ENCODE results near the gene TMEM108.

Gene TMEM108

DNA sequence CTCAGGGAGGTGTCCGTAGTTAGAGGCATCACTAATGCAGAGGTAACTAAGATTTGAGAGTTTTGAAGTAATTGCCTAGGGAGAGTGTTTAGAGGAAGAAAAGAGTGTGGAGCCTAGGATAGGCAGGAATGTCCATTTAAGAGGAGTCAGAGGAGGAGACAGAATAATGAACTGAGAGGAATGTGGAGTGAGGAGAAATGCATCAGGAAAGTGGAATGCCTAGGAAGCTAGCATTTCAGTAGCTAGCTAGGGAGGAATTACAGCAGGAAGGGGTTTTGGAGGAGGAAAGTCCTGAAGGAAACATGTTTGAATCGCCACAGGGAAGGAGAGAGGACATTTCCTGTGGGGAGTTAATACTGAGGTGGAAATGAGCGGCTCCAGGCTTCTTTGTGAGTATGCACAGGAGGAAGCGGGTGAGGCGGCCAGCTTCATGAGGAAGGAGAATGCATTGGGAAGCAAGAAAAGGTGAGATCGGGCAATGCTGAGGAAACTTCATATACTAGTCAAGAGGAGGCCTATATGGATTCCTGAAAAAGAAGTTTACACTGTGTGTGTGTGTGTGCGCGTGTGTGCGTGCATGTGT is 154.3 kb downstream of the TMEM108 start:
- TF ChIP-seq CTCF (IDR thresholded peaks at IDR 0.05; ENCODE audit: low read depth, low read length): no peak
- H3K4me3 ChIP-seq (ENCODE audit: low read depth, low read length): no peak overlapping the region
- in situ Hi-C loops (cut with HindIII; ENCODE audit: low sequenced_read_pairs): no loop called here
- no peak for DNase-seq (ENCODE audit: low read depth, low spot score)

- in situ Hi-C loops (cut with HindIII; ENCODE audit: low sequenced_read_pairs): no loop called here
These were observed 154.8 kb downstream of the TMEM108 start for GRCh38 chr3:133192967-133193366.

DNA sequence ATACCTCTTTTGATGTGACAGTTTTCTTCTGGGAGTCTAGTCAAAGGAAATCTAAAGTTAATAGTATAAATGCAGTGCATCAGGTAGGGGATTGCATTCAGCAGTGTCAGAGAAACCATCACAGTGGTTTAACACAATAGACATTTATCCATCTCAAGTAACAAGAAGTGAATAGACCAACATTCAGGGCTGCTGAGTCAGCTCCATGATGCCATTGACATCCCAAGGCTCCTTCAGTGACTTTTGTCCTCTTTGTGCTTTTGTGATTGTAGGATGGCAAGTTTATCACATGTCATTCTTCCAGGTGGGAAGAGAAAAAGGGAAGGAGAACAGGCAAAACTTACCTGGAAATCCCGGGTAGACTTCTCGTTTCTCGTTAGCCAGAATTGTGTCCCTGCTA is 158.3 kb downstream of the TMEM108 start:
- DNase-seq (ENCODE audit: low read depth, low spot score): no peak
- H3K4me3 ChIP-seq (ENCODE audit: low read depth, low read length): no peak overlapping the region
- in situ Hi-C loops (cut with HindIII; ENCODE audit: low sequenced_read_pairs): no loop called here
- TF ChIP-seq CTCF (IDR thresholded peaks at IDR 0.05; ENCODE audit: low read depth, low read length): no peak

More at GRCh38 chr3:133192967-133193366, 154.8 kb downstream of the TMEM108 start:
- H3K4me3 ChIP-seq (ENCODE audit: low read depth, low read length): no peak overlapping the region
- no peak for DNase-seq (ENCODE audit: low read depth, low spot score)
- no peak for TF ChIP-seq CTCF (IDR thresholded peaks at IDR 0.05; ENCODE audit: low read depth, low read length)

DNA sequence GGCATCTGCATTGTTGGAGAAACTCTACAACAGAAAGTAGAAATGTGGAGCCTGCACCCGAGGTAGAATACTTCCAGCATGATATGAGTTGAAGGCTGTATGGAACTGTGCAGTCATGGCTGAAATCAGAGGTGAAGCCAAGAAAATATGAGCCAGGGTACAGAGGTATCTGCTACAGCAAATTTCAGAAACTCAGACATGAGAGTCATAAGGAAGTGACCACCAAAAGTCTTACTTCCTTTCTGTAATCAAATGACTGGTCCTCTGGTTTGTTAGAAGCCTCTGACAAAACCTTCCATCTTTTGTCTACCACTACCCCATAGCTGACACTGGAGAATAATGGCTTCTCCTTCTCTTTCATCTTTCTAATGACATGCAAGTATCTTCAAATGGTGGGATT is 159.4 kb downstream of the TMEM108 start:
- H3K4me3 ChIP-seq (ENCODE audit: low read depth, low read length): no peak overlapping the region
- in situ Hi-C loops (cut with HindIII; ENCODE audit: low sequenced_read_pairs): no loop called here
- DNase-seq (ENCODE audit: low read depth, low spot score): no peak
- no peak for TF ChIP-seq CTCF (IDR thresholded peaks at IDR 0.05; ENCODE audit: low read depth, low read length)

- no peak for TF ChIP-seq CTCF (IDR thresholded peaks at IDR 0.05; ENCODE audit: low read depth, low read length)
- in situ Hi-C loops (cut with HindIII; ENCODE audit: low sequenced_read_pairs): no loop called here
- no peak for DNase-seq (ENCODE audit: low read depth, low spot score)
- H3K4me3 ChIP-seq (ENCODE audit: low read depth, low read length): no peak overlapping the region
These were observed 168.7 kb downstream of the TMEM108 start for GRCh38 chr3:133206921-133207320.

- in situ Hi-C loops (cut with HindIII; ENCODE audit: low sequenced_read_pairs): no loop called here
- H3K4me3 ChIP-seq (ENCODE audit: low read depth, low read length): no peak overlapping the region
- TF ChIP-seq CTCF (IDR thresholded peaks at IDR 0.05; ENCODE audit: low read depth, low read length): no peak
- no peak for DNase-seq (ENCODE audit: low read depth, low spot score)
These were observed 170.0 kb downstream of the TMEM108 start for GRCh38 chr3:133208184-133208583.

Data from astrocyte of the spinal cord (primary cell).